ENCODE data around the gene SERINC2.

Gene SERINC2

GRCh38 chr1:31401241-31401640, 11.8 kb upstream of the SERINC2 start:
- TF ChIP-seq TSHZ2 (CRISPR knock-in tag; IDR thresholded peaks at IDR 0.05), result no peak
- no peak for ATAC-seq

- TF ChIP-seq ZC3H10 (CRISPR knock-in tag; IDR thresholded peaks at IDR 0.05) (no peak), POU6F1 (CRISPR knock-in tag; IDR thresholded peaks at IDR 0.05; ENCODE audit: borderline replicate concordance, low read depth) (no peak), ARNTL (CRISPR knock-in tag; IDR thresholded peaks at IDR 0.05; ENCODE audit: borderline replicate concordance, low read depth) (no peak), CSDC2 (CRISPR knock-in tag; IDR thresholded peaks at IDR 0.05) (no peak), ISL1 (CRISPR knock-in tag; IDR thresholded peaks at IDR 0.05) (no peak), ZFP30 (CRISPR knock-in tag; IDR thresholded peaks at IDR 0.05) (no peak), RARB (CRISPR knock-in tag; IDR thresholded peaks at IDR 0.05) (no peak), ZNF70 (CRISPR knock-in tag; IDR thresholded peaks at IDR 0.05) (no peak), TOX (CRISPR knock-in tag; IDR thresholded peaks at IDR 0.05; ENCODE audit: borderline replicate concordance) (no peak), TCF4 (CRISPR knock-in tag; IDR thresholded peaks at IDR 0.05; ENCODE audit: borderline replicate concordance) (no peak), ZNF565 (CRISPR knock-in tag; conservative IDR thresholded peaks at IDR 0.05; ENCODE audit: low read depth) (no peak), PATZ1 (CRISPR knock-in tag; IDR thresholded peaks at IDR 0.05; ENCODE audit: borderline replicate concordance) (no peak), OSR1 (CRISPR knock-in tag; IDR thresholded peaks at IDR 0.05) (no peak), CREB5 (CRISPR knock-in tag; IDR thresholded peaks at IDR 0.05; ENCODE audit: low read depth) (no peak)
- no peak for ATAC-seq
Measured at GRCh38 chr1:31405578-31406245, 7.3 kb upstream of the SERINC2 start.

- TF ChIP-seq CSDC2 (CRISPR knock-in tag; IDR thresholded peaks at IDR 0.05), result no peak
- TF ChIP-seq ISL1 (CRISPR knock-in tag; IDR thresholded peaks at IDR 0.05), result no peak
- TF ChIP-seq CSRNP3 (CRISPR knock-in tag; IDR thresholded peaks at IDR 0.05), result no peak
- no peak for TF ChIP-seq POU6F1 (CRISPR knock-in tag; IDR thresholded peaks at IDR 0.05; ENCODE audit: borderline replicate concordance, low read depth)
- TF ChIP-seq PATZ1 (CRISPR knock-in tag; IDR thresholded peaks at IDR 0.05; ENCODE audit: borderline replicate concordance), result no peak
- no peak for TF ChIP-seq ESRRG (CRISPR knock-in tag; IDR thresholded peaks at IDR 0.05)
- TF ChIP-seq ARNTL (CRISPR knock-in tag; IDR thresholded peaks at IDR 0.05; ENCODE audit: borderline replicate concordance, low read depth), result no peak
- TF ChIP-seq GLIS3 (CRISPR knock-in tag; IDR thresholded peaks at IDR 0.05), result no peak
- TF ChIP-seq ZNF70 (CRISPR knock-in tag; IDR thresholded peaks at IDR 0.05), result no peak
- TF ChIP-seq BACH2 (CRISPR knock-in tag; IDR thresholded peaks at IDR 0.05; ENCODE audit: borderline replicate concordance), result no peak
- TF ChIP-seq PPARA (CRISPR knock-in tag; IDR thresholded peaks at IDR 0.05; ENCODE audit: borderline replicate concordance), result no peak
- no peak for TF ChIP-seq ZNF8 (CRISPR knock-in tag; IDR thresholded peaks at IDR 0.05)
- no peak for TF ChIP-seq ZFP3 (CRISPR knock-in tag; IDR thresholded peaks at IDR 0.05)
- ATAC-seq, result no peak
Measured at GRCh38 chr1:31407029-31407626, 5.9 kb upstream of the SERINC2 start.
